GM19328 (cell line): ENCODE results near the gene CDK5.

Source experiments
- ATAC-seq: cut with Tn5 transposase; IDR thresholded peaks from one replicate; pipeline ENCODE4 v1.9.1; 2021; ENCODE audit warnings: mild to moderate bottlenecking, moderate library complexity; ENCODE audit not compliant: unreplicated experiment

CDK5 gene

GRCh38 chr7:151057506-151057988, at the start of gene CDK5:
TSS of gene CDK5 (minus strand) at chr7:151057897. CDS start at chr7:151057848, 49 bp downstream.
- peak; percentile 12 for ATAC-seq

- no peak for ATAC-seq
These were observed 46.9 kb upstream of the CDK5 start for GRCh38 chr7:151104411-151105235.

GRCh38 chr7:151103973-151104372, 46.3 kb upstream of the CDK5 start:
- no peak for ATAC-seq

- no peak for ATAC-seq
These were observed 45.3 kb upstream of the CDK5 start for GRCh38 chr7:151102991-151103390.

GRCh38 chr7:151101621-151102396, 44.1 kb upstream of the CDK5 start:
- ATAC-seq = no peak

GRCh38 chr7:151100921-151101320, 43.2 kb upstream of the CDK5 start:
- no peak for ATAC-seq

GRCh38 chr7:151099486-151100211, 42.0 kb upstream of the CDK5 start:
- ATAC-seq = no peak

GRCh38 chr7:151095828-151096475, 38.3 kb upstream of the CDK5 start:
- no peak for ATAC-seq

GRCh38 chr7:151095123-151095797, 37.6 kb upstream of the CDK5 start:
- ATAC-seq = no peak

- ATAC-seq = no peak
These were observed 37.0 kb upstream of the CDK5 start for GRCh38 chr7:151094675-151095074.

- no peak for ATAC-seq
These were observed 36.1 kb upstream of the CDK5 start for GRCh38 chr7:151093748-151094147.

- no peak for ATAC-seq
These were observed 34.3 kb upstream of the CDK5 start for GRCh38 chr7:151091988-151092387.

- no peak for ATAC-seq
These were observed 33.7 kb upstream of the CDK5 start for GRCh38 chr7:151091431-151091830.

- no peak for ATAC-seq
These were observed 33.3 kb upstream of the CDK5 start for GRCh38 chr7:151091003-151091402.

GRCh38 chr7:151089893-151090730, 32.4 kb upstream of the CDK5 start:
- no peak for ATAC-seq

GRCh38 chr7:151088856-151089699, 31.4 kb upstream of the CDK5 start:
- ATAC-seq = no peak

GRCh38 chr7:151088019-151088855, 30.5 kb upstream of the CDK5 start:
- no peak for ATAC-seq
